ENCODE results near the gene MAT2B. TPM values are rescaled to one million over a fixed set of nuclear protein-coding genes. Genes with fewer than 3 reads are reported as not detected.

MAT2B gene
- total and polyA plus RNA-seq, 9 of the 15 experiments (the other 6 are each of a cell fraction or from before 2014, with no cell fraction given), result 32.0 to 57.7 (median 43.6) TPM

DNA sequence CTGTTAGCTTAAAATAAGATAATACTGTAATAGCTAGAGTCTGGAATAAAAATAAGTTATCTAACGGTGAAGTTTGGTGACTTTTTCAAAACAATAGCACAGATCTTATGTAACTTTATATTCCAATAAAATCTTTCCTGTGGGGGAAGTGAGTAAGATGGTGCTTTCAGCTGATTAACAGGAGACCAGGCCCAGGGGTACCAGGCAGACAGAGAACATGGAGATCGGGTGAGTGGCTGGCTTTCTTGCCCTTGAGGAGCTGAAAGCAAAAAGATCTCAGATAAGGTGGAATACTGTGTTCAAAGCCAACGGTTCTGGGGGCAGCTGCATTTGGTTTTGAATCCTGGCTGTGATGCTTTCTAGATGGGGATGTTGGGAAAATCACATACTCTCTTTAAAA, 61.3 kb downstream of the MAT2B start:
- H3K4me2 ChIP-seq (ENCODE audit: insufficient read depth, low read length), result no peak overlapping the region
- BruUV-seq (replicated peaks), result no TSS peak
- ATAC-seq (no peak), FAIRE-seq (no peak), DNase-seq (ENCODE audit: extremely low read depth in 1 of 4, low spot score in 3 of 4) (no peak)
- 2% methylated on average over 3 of the region's 3 CpGs for WGBS (ENCODE audit: insufficient coverage, low coverage, missing lambda C conversion rate)
- no peaks in the 10 kb centered on the region for H3K36me3 ChIP-seq (ENCODE audit: control insufficient read depth, insufficient read depth, low read length)
- CTCF ChIA-PET (ENCODE audit: low intra/inter-chr PET ratio), result interaction anchor here (1.5 kb wide), 1 partner anchor 937 kb away, joined by 4 read pairs; no protein-coding TSS in a partner anchor
- POLR2A ChIA-PET, result interaction anchor here (0.9 kb wide), 1 partner anchor 11 kb away, joined by 3 read pairs; no protein-coding TSS in a partner anchor
- H3K27ac ChIP-seq (ENCODE audit: extremely low read depth, low read depth, low read length), result no peak overlapping the region
- no peak overlapping the region for H3K4me3 ChIP-seq
- no peaks in the 10 kb centered on the region for H4K20me1 ChIP-seq (replicated peaks; ENCODE audit: control insufficient read depth, insufficient read depth, low read length)
- H2AFZ ChIP-seq (ENCODE audit: low read depth, low read length), result no peak overlapping the region
- no peaks in the 10 kb centered on the region for H3K9me3 ChIP-seq (replicated peaks; ENCODE audit: control insufficient read depth, insufficient read depth, low read depth, low read length)
- intact Hi-C loops (cut with micrococcal nuclease) (loop anchor here (10.0 kb wide), 2 partner anchors 1638 to 1888 kb away; no protein-coding TSS in a partner anchor), in situ Hi-C loops (cut with MboI) (loop anchor here (10.0 to 25.0 kb wide), 2 partner anchors 918 to 1646 kb away; no protein-coding TSS in a partner anchor)
- no peaks in the 10 kb centered on the region for H3K9me1 ChIP-seq (ENCODE audit: control insufficient read depth, insufficient read depth, low read length)
- no peak overlapping the region for H3K9ac ChIP-seq (ENCODE audit: insufficient read depth in 1 of 2, low read depth in 2 of 2, low read length in 2 of 2)
- peaks cover 8 to 10% of the 10 kb centered on the region in 2 experiments; a peak in 4 of 5 replicates for H3K27me3 ChIP-seq (ENCODE audit: control insufficient read depth in 2 of 2, insufficient read depth in 2 of 2, low read length in 2 of 2)
- no peaks in the 10 kb centered on the region for H3K79me2 ChIP-seq (ENCODE audit: control insufficient read depth, insufficient read depth, low read length)
- peaks cover 0 to 3% of the 10 kb centered on the region in 2 experiments; a peak in 1 of 5 replicates for H3K4me1 ChIP-seq (replicated peaks in 1 of 2; ENCODE audit: control insufficient read depth in 2 of 2, insufficient read depth in 2 of 2, low read length in 2 of 2)
- no peak for TF ChIP-seq HSF4 (CRISPR knock-in tag; IDR thresholded peaks at IDR 0.05; ENCODE audit: borderline replicate concordance)
- TF ChIP-seq, protein P1, sequence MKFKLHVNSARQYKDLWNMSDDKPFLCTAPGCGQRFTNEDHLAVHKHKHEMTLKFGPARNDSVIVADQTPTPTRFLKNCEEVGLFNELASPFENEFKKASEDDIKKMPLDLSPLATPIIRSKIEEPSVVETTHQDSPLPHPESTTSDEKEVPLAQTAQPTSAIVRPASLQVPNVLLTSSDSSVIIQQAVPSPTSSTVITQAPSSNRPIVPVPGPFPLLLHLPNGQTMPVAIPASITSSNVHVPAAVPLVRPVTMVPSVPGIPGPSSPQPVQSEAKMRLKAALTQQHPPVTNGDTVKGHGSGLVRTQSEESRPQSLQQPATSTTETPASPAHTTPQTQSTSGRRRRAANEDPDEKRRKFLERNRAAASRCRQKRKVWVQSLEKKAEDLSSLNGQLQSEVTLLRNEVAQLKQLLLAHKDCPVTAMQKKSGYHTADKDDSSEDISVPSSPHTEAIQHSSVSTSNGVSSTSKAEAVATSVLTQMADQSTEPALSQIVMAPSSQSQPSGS (CRISPR knock-in tag; IDR thresholded peaks at IDR 0.05), result no peak
- TF ChIP-seq, protein P2, sequence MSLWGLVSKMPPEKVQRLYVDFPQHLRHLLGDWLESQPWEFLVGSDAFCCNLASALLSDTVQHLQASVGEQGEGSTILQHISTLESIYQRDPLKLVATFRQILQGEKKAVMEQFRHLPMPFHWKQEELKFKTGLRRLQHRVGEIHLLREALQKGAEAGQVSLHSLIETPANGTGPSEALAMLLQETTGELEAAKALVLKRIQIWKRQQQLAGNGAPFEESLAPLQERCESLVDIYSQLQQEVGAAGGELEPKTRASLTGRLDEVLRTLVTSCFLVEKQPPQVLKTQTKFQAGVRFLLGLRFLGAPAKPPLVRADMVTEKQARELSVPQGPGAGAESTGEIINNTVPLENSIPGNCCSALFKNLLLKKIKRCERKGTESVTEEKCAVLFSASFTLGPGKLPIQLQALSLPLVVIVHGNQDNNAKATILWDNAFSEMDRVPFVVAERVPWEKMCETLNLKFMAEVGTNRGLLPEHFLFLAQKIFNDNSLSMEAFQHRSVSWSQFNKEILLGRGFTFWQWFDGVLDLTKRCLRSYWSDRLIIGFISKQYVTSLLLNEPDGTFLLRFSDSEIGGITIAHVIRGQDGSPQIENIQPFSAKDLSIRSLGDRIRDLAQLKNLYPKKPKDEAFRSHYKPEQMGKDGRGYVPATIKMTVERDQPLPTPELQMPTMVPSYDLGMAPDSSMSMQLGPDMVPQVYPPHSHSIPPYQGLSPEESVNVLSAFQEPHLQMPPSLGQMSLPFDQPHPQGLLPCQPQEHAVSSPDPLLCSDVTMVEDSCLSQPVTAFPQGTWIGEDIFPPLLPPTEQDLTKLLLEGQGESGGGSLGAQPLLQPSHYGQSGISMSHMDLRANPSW (CRISPR knock-in tag; IDR thresholded peaks at IDR 0.05), result no peak
- no peak for TF ChIP-seq RCOR1 (IDR thresholded peaks at IDR 0.05; ENCODE audit: borderline replicate concordance in 1 of 2, low read depth in 2 of 2, low read length in 2 of 2)
- TF ChIP-seq, protein P3, sequence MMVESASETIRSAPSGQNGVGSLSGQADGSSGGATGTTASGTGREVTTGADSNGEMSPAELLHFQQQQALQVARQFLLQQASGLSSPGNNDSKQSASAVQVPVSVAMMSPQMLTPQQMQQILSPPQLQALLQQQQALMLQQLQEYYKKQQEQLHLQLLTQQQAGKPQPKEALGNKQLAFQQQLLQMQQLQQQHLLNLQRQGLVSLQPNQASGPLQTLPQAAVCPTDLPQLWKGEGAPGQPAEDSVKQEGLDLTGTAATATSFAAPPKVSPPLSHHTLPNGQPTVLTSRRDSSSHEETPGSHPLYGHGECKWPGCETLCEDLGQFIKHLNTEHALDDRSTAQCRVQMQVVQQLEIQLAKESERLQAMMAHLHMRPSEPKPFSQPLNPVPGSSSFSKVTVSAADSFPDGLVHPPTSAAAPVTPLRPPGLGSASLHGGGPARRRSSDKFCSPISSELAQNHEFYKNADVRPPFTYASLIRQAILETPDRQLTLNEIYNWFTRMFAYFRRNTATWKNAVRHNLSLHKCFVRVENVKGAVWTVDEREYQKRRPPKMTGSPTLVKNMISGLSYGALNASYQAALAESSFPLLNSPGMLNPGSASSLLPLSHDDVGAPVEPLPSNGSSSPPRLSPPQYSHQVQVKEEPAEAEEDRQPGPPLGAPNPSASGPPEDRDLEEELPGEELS (CRISPR knock-in tag; IDR thresholded peaks at IDR 0.05; ENCODE audit: borderline replicate concordance), result no peak
- TF ChIP-seq DMBX1 (CRISPR knock-in tag; IDR thresholded peaks at IDR 0.05; ENCODE audit: borderline replicate concordance), result no peak
- TF ChIP-seq CEBPB (tag; IDR thresholded peaks at IDR 0.05), result no peak
- no peak for TF ChIP-seq DACH1 (IDR thresholded peaks at IDR 0.05; ENCODE audit: partially characterized antibody)
- TF ChIP-seq ETV1 (tag; conservative IDR thresholded peaks at IDR 0.05; ENCODE audit: low read depth), result no peak
- TF ChIP-seq TEAD2 (tag; IDR thresholded peaks at IDR 0.05), result no peak
- TF ChIP-seq, protein P4, sequence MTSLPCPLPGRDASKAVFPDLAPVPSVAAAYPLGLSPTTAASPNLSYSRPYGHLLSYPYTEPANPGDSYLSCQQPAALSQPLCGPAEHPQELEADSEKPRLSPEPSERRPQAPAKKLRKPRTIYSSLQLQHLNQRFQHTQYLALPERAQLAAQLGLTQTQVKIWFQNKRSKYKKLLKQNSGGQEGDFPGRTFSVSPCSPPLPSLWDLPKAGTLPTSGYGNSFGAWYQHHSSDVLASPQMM (CRISPR knock-in tag; IDR thresholded peaks at IDR 0.05), result no peak
- TF ChIP-seq, protein P5, sequence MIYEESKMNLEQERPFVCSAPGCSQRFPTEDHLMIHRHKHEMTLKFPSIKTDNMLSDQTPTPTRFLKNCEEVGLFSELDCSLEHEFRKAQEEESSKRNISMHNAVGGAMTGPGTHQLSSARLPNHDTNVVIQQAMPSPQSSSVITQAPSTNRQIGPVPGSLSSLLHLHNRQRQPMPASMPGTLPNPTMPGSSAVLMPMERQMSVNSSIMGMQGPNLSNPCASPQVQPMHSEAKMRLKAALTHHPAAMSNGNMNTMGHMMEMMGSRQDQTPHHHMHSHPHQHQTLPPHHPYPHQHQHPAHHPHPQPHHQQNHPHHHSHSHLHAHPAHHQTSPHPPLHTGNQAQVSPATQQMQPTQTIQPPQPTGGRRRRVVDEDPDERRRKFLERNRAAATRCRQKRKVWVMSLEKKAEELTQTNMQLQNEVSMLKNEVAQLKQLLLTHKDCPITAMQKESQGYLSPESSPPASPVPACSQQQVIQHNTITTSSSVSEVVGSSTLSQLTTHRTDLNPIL (CRISPR knock-in tag; IDR thresholded peaks at IDR 0.05), result no peak

All from K562 (cell line).